ENCODE measurements around the gene AHNAK2. TPM values are rescaled to one million over a fixed set of nuclear protein-coding genes. Genes with fewer than 3 reads are reported as not detected.
A peak's percentile ranks its signal among the peaks of the same experiment; 100 is the strongest.

Gene AHNAK2
- total and polyA plus RNA-seq, 2 donors: 0.42 to 3.8 TPM

DNA sequence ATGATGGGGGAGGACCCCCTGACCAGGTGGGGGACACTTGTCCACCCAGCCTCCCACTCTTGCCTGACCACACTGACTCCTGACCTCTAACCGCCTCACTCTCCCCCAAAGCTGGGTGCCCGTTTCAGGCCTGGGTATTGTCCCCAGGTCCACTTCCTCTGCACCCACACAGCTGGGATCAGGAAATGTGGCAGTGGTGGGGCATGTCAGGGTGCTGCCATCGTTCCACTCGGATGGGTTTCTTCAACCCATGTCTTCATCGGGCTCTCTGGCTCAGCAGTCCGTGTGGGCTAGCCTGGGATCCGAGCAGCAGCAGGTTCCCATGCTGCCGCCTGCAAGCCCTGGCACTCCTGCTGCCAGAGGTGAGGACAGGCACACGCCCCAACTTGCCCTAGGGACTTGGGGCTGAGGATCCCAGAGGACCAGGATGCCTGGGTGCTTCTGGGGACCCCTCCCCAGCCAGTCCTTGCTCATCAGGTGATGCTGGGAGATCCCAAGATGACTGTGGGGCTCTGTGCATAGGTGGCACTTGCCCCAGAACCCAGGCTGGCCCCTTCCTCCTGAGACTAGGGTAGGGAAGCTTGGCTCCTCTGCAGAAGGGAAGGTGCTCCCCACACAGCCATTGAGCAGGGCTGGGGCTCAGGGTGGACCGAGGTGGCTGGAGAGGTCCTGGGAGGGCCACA, 4.5 kb upstream of the AHNAK2 start:
- no peak for DNase-seq (ENCODE audit: low read depth in 6 of 9, low spot score in 9 of 9)
- H3K4me3 ChIP-seq (ENCODE audit: low read length in 2 of 2): no peak overlapping the region
- no peak overlapping the region for H3K27ac ChIP-seq (ENCODE audit: low read depth in 1 of 2, low read length in 1 of 2)
- H3K4me1 ChIP-seq (ENCODE audit: control insufficient read depth in 2 of 2, insufficient read depth in 2 of 2, low read length in 2 of 2): peaks cover 3 to 11% of the 10 kb centered on the region in 2 donors
- H3K27me3 ChIP-seq (ENCODE audit: control insufficient read depth in 2 of 2, insufficient read depth in 1 of 2, low read length in 1 of 2): peaks cover 31 to 60% of the 10 kb centered on the region in 2 donors
- peaks cover 0 to 2% of the 10 kb centered on the region in 2 donors for H3K9me3 ChIP-seq (ENCODE audit: control insufficient read depth in 2 of 2, insufficient read depth in 1 of 2, low read length in 1 of 2)
- no peaks in the 10 kb centered on the region for H3K36me3 ChIP-seq (ENCODE audit: control insufficient read depth in 2 of 2, insufficient read depth in 2 of 2, low read length in 1 of 2)
- WGBS: 89% methylated on average over 10 of the region's 10 CpGs

DNA sequence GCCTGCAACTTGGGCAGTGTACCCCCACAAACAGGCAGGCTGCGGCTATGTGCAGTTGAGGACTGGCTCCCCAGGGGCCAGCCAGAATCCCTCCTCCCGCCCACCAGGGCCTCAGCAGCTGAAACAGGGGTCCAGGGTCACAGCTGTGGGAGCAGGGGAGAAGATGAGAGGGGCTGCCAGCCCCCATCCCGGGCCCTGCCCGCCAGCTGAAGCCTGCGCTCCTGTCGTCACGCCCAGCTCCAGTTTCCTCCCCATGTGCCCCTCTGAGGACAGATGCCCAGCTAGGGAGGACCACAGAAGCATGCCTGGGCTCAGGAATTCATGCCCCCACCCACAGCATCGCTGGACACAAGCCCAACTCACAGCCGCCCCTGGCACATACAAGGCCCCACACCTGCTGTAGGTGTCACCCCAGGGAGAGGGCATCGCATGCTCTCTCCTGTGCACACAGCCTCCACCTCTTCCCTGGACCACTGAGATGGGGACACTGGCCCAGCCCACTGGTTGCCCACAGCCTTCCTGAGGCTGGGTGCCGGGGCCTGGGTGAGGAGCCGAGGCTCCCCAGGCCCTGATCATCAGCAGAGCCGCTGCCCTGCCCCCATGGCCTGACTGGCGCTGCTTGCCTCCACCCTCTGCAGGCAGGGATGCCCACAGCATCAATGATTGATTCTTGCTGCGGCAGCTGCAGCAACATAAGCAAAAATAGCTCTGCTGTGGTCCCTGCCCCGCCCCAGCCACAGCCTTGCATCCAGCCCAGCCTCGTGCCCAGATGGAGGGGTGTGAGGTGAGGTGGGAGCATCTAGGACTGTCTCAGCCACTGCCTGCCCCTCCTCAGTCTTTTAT, 3.7 kb upstream of the AHNAK2 start:
- H3K4me1 ChIP-seq (ENCODE audit: control insufficient read depth in 2 of 2, insufficient read depth in 2 of 2, low read length in 2 of 2): peaks cover 7 to 16% of the 10 kb centered on the region in 2 donors
- no peak for DNase-seq (ENCODE audit: low read depth in 6 of 9, low spot score in 9 of 9)
- no peak overlapping the region for H3K27ac ChIP-seq (ENCODE audit: low read depth in 1 of 2, low read length in 1 of 2)
- WGBS: 89% methylated on average over 17 of the region's 17 CpGs
- no peaks in the 10 kb centered on the region for H3K36me3 ChIP-seq (ENCODE audit: control insufficient read depth in 2 of 2, insufficient read depth in 2 of 2, low read length in 1 of 2)
- H3K27me3 ChIP-seq (ENCODE audit: control insufficient read depth in 2 of 2, insufficient read depth in 1 of 2, low read length in 1 of 2): peaks cover 39 to 63% of the 10 kb centered on the region in 2 donors
- no peak overlapping the region for H3K4me3 ChIP-seq (ENCODE audit: low read length in 2 of 2)
- H3K9me3 ChIP-seq (ENCODE audit: control insufficient read depth in 2 of 2, insufficient read depth in 1 of 2, low read length in 1 of 2): peaks cover 0 to 9% of the 10 kb centered on the region in 2 donors

DNA sequence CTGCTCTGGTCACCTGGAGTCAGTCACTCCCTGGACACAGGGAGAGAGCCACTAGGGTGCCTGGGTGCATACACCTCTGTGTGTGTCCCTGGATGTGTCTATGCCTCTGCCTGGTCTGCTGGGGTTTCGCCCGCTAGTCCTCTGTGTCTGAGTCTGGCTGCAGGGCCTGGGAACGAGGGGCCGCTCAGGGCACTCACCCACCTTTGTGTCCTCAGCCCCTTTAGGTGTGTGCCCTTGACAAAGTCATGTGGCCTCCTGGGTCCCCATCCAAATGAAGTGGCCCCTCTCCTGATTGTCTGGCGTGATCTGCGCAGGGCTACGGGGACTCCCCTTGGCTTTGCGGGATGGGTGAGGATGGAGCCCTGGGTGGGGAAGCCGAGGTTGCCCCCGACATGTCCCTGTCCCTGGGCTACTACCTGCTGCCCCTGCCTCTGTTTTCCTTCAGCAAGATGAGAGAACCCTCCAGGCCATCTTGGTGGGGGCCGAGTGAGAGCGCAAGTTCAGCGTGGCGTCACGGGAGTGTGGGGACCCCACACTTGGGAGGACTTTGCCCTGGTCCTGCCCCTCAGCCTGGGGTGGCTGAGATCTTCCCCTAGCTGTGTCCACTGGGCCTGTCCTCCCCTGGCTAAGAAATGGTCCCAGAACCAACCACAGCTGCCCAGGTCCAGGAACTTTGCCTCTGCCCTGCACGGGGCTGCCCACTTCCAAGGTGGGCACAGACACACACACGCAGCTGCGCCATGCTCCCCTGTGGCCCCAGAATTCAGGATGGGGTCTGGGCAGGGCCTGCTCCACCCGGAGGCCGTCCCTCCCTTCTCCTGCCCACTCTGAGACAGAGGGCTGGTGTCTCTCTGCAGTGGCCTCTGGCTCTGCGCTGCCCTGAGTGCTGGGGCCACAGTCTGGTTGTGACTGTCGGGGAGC, 2.7 kb upstream of the AHNAK2 start:
- DNase-seq (ENCODE audit: low read depth in 6 of 9, low spot score in 9 of 9): no peak
- peaks cover 4 to 10% of the 10 kb centered on the region in 2 donors for H3K4me1 ChIP-seq (ENCODE audit: control insufficient read depth in 2 of 2, insufficient read depth in 2 of 2, low read length in 2 of 2)
- no peaks in the 10 kb centered on the region for H3K36me3 ChIP-seq (ENCODE audit: control insufficient read depth in 2 of 2, insufficient read depth in 2 of 2, low read length in 1 of 2)
- no peak overlapping the region for H3K27ac ChIP-seq (ENCODE audit: low read depth in 1 of 2, low read length in 1 of 2)
- H3K4me3 ChIP-seq (ENCODE audit: low read length in 2 of 2): no peak overlapping the region
- H3K27me3 ChIP-seq (ENCODE audit: control insufficient read depth in 2 of 2, insufficient read depth in 1 of 2, low read length in 1 of 2): peaks cover 39 to 61% of the 10 kb centered on the region in 2 donors
- peaks cover 0 to 9% of the 10 kb centered on the region in 2 donors for H3K9me3 ChIP-seq (ENCODE audit: control insufficient read depth in 2 of 2, insufficient read depth in 1 of 2, low read length in 1 of 2)
- 90% methylated on average over 22 of the region's 22 CpGs for WGBS

DNA sequence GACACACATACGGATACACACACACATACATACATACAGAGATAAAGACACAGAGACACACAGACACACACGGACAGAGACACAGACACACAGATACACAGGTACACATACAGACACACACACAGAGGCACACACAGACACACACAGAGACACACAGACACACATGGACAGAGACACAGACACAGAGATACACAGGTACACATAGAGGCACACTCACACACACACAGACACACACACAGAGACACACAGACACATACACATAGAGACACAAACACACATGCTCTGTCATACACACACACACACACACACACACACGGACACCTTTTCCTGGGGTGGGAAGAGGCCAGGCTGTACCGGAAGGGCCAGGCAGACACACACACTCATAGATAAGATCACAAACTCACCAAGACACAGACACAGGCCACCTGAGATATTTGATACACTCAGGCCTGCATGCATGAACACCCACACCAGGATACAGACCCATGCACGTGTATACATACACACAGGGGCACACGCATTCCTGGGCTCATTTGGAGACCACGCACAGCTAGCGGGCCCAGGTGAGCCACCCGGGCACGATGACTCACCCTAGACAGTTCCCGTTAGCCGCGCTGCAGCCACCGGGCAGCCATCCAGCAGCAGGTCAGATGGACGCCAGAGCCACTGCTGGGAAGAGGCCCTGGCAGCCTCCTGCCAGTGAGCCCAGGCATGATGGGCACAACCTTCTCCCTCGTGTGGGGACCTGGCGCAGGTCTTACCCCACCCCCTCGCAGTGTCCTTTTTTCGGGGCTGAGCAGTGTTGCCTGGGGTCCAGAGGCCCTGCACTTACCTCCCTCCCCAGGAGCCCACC, 1.8 kb upstream of the AHNAK2 start:
- 86% methylated on average over 19 of the region's 19 CpGs for WGBS
- Histone ChIP-seq H3K27ac (ENCODE audit: low read depth in 1 of 2, low read length in 1 of 2) (no peak overlapping the region), H3K4me3 (ENCODE audit: low read length in 2 of 2) (no peak overlapping the region), H3K9me3 (ENCODE audit: control insufficient read depth in 2 of 2, insufficient read depth in 1 of 2, low read length in 1 of 2) (peaks cover 0 to 7% of the 10 kb centered on the region in 2 donors), H3K4me1 (ENCODE audit: control insufficient read depth in 2 of 2, insufficient read depth in 2 of 2, low read length in 2 of 2) (peaks cover 4 to 15% of the 10 kb centered on the region in 2 donors), H3K27me3 (ENCODE audit: control insufficient read depth in 2 of 2, insufficient read depth in 1 of 2, low read length in 1 of 2) (peaks cover 39 to 68% of the 10 kb centered on the region in 2 donors), H3K36me3 (ENCODE audit: control insufficient read depth in 2 of 2, insufficient read depth in 2 of 2, low read length in 1 of 2) (no peaks in the 10 kb centered on the region)
- no peak for DNase-seq (ENCODE audit: low read depth in 6 of 9, low spot score in 9 of 9)

DNA sequence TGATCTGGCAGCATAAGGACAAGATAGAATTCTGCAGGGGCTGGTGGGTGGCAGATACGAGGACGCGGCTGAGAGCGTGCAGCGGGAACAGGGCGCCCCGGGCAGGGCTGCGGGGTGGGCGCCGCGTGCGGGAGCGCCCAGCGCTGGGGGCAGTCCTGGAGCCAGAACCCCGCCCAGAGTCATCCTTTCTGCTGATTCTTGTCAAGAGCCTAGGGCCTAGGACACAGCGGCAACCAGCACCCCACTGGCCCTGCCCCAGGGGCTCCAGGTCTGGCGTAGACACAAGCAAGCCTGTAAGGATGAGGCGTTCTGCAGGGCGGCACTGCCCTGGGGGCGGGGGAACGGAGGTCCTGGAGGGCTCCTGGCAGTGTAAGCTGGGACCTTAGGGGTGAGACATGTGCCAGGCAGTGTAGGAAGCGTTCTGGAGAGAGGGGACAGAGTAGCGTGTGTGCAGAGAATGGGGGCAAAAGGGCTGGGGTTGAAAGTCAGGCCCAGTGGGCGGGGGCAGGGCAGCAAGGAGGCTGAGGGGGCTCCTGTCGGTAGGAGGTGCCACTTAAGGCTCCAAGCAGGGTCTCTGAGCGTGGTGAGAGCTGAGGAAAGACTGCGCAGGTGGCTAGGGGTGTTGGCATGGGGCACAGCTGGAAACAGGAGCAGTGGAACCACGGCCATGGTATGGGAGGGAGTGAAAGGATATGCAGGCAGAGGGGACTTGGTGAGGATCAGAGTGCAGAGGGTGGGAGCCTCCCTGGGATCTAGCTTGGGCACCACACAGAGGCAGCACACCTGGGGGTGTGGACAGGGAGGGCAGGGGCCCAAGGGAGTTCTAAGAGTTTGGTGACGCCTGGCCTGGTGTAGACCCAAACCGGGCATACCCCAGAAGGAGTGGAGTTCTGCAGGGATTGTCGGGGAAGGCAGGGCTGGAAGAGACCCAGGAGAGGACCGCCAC, 845 bp upstream of the AHNAK2 start:
- WGBS: 60% methylated on average over 32 of the region's 32 CpGs
- H3K36me3 ChIP-seq (ENCODE audit: control insufficient read depth in 2 of 2, insufficient read depth in 2 of 2, low read length in 1 of 2): no peaks in the 10 kb centered on the region
- H3K27ac ChIP-seq (ENCODE audit: low read depth in 1 of 2, low read length in 1 of 2): no peak overlapping the region
- H3K9me3 ChIP-seq (ENCODE audit: control insufficient read depth in 2 of 2, insufficient read depth in 1 of 2, low read length in 1 of 2): peaks cover 0 to 6% of the 10 kb centered on the region in 2 donors
- DNase-seq (ENCODE audit: low read depth in 6 of 9, low spot score in 9 of 9): no peak
- H3K4me3 ChIP-seq (ENCODE audit: low read length in 2 of 2): no peak overlapping the region
- peaks cover 37 to 75% of the 10 kb centered on the region in 2 donors for H3K27me3 ChIP-seq (ENCODE audit: control insufficient read depth in 2 of 2, insufficient read depth in 1 of 2, low read length in 1 of 2)
- H3K4me1 ChIP-seq (ENCODE audit: control insufficient read depth in 2 of 2, insufficient read depth in 2 of 2, low read length in 2 of 2): peaks cover 4 to 15% of the 10 kb centered on the region in 2 donors

DNA sequence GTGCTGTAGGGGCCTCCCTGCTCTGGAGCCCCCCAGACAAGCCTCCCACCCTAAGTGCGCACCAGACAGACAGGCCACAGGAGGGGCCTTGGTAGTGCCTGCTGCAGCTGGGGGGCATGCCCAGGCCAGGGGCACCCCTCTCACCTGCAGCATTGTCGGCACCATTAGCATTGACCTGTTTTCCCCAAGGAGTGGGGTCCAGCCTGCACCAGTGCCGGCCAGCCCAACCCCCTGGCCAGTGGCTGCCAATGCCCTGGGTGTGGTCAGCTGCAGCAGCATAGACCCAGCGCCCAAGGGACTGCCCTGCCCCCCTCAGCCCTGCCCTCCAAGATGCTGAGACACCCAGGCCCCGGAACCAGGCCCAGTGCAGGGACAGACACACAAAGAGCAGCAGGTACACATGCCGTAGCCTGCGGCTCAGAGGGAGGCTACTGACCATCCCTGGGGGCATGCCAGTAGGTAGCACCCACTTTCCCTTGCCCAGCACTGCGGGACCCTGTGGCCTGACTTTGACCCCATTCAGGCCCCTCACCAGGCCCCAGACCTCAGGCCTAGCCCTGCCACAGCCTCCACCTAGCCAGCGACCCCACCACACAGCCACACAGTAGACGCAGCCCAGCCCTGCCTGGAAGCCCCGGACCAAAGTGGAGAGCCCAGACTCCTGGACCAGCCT, 1.0 kb downstream of the AHNAK2 start:
- Histone ChIP-seq H3K9me3 (ENCODE audit: control insufficient read depth in 2 of 2, insufficient read depth in 1 of 2, low read length in 1 of 2) (peaks cover 0 to 6% of the 10 kb centered on the region in 2 donors), H3K4me1 (ENCODE audit: control insufficient read depth in 2 of 2, insufficient read depth in 2 of 2, low read length in 2 of 2) (peaks cover 4 to 15% of the 10 kb centered on the region in 2 donors), H3K36me3 (ENCODE audit: control insufficient read depth in 2 of 2, insufficient read depth in 2 of 2, low read length in 1 of 2) (no peaks in the 10 kb centered on the region), H3K27ac (ENCODE audit: low read depth in 1 of 2, low read length in 1 of 2) (no peak overlapping the region), H3K4me3 (ENCODE audit: low read length in 2 of 2) (peak overlapping the region in 1 of 2 donors; percentile 53), H3K27me3 (ENCODE audit: control insufficient read depth in 2 of 2, insufficient read depth in 1 of 2, low read length in 1 of 2) (peaks cover 37 to 73% of the 10 kb centered on the region in 2 donors)
- WGBS: 77% methylated on average over 11 of the region's 11 CpGs
- DNase-seq (ENCODE audit: low read depth in 6 of 9, low spot score in 9 of 9): no peak

DNA sequence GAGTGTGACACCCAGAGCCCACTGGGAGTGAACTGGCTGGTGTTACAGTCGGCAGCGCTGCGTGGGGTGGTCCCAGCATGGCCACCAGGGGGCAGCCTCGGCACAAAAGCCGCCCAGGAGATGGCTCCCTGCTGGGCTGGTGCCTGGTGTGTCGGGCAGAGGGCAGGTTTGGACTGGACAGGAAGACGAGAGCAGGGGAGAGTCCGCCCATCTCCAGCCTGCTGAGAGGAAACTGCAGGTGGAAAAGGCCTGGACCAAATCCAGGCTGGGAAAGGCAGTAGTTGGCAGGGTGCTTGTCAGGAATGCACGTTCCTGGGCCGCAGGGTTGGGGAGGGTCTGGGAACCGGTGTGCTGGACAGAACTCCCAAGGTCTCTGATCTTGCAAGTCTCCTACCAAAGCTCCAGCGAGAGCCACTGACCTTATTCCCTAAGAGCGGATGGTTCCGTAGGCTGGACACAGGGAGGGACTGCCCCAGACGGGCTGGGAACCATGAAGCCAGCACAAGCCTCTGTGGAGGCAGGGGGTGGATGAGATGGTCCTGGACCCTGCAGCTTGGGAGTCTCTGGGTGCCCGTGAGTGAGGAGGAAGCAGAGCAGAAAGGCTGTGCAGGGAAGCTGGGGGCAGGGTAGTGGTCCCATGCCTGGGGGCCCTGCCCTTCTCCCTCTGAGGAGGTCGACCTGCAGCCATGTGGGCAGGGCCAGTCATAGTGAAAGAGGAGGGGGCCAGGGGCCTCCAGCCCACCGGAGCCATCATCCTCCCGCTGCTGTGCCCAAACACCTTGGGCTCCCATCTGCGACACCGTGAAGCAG, 1.8 kb downstream of the AHNAK2 start:
- WGBS: 53% methylated on average over 21 of the region's 21 CpGs
- H3K4me3 ChIP-seq (ENCODE audit: low read length in 2 of 2): no peak overlapping the region
- H3K4me1 ChIP-seq (ENCODE audit: control insufficient read depth in 2 of 2, insufficient read depth in 2 of 2, low read length in 2 of 2): peaks cover 4 to 15% of the 10 kb centered on the region in 2 donors

More for the DNA sequence above, 1.8 kb downstream of the AHNAK2 start:
- H3K36me3 ChIP-seq (ENCODE audit: control insufficient read depth in 2 of 2, insufficient read depth in 2 of 2, low read length in 1 of 2): no peaks in the 10 kb centered on the region
- peaks cover 0 to 6% of the 10 kb centered on the region in 2 donors for H3K9me3 ChIP-seq (ENCODE audit: control insufficient read depth in 2 of 2, insufficient read depth in 1 of 2, low read length in 1 of 2)
- H3K27me3 ChIP-seq (ENCODE audit: control insufficient read depth in 2 of 2, insufficient read depth in 1 of 2, low read length in 1 of 2): peaks cover 37 to 69% of the 10 kb centered on the region in 2 donors
- peak; percentile 41 to 84 (median 71) for DNase-seq (ENCODE audit: low read depth in 6 of 9, low spot score in 9 of 9)
- no peak overlapping the region for H3K27ac ChIP-seq (ENCODE audit: low read depth in 1 of 2, low read length in 1 of 2)

Data from thymus (tissue), 11 donors.